HG03139 (cell line): Measurements from ENCODE around the gene VAC14.
"Not testable (repeated sequence)": the region's sequence is repeated elsewhere in the genome, so short reads cannot be mapped to it uniquely, and the experiment has no call there.

Experiments
- ATAC-seq: cut with Tn5 transposase; IDR thresholded peaks from one replicate; pipeline ENCODE4 v1.9.1; 2021; ENCODE audit not compliant: unreplicated experiment

The VAC14 gene

GRCh38 chr16:70682239-70683145 lies 118.5 kb downstream of the VAC14 start:
- no peak for ATAC-seq

DNA sequence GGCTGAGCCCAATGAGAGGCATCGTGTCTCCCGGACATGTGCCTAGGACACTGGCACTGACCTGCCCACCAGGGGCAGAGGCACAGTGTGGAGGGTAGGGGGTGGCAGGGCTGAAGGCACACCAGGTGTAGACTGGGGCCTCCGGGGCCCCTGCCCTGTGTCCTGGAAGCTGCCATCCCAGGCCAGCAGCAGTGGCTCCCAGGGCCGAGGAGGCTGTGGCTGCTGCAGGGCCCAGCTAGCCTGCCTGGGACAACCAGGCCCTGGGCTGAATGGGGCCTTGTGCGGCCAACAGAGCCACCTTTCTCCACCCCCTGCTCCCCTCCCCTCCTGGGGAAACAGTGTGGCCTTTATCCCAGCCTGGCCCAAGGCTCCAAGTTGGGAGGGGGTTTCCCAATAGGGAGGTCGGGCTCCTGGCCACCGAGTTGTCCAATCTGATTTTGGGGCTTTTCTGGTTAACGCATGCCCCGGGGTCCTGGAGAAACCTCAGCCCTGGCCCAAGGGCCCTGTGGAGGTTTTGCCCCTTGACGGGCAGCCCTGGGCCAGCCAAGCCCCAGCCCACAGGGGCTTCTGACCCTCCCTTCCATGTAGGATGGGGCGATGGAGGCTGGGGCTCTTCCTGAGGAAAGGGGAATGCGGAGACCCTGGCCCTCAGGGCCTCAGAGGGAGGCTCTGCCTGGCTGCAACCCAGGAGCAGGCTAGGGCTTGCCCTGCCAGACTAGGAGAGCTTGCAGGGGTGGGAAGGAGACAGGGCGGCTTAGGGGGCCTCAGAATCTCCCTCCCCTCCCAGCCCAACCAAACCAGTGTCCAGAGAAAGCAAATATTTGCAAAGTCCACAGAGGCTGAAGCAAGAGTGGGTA lies 119.3 kb downstream of the VAC14 start:
- no peak for ATAC-seq

DNA sequence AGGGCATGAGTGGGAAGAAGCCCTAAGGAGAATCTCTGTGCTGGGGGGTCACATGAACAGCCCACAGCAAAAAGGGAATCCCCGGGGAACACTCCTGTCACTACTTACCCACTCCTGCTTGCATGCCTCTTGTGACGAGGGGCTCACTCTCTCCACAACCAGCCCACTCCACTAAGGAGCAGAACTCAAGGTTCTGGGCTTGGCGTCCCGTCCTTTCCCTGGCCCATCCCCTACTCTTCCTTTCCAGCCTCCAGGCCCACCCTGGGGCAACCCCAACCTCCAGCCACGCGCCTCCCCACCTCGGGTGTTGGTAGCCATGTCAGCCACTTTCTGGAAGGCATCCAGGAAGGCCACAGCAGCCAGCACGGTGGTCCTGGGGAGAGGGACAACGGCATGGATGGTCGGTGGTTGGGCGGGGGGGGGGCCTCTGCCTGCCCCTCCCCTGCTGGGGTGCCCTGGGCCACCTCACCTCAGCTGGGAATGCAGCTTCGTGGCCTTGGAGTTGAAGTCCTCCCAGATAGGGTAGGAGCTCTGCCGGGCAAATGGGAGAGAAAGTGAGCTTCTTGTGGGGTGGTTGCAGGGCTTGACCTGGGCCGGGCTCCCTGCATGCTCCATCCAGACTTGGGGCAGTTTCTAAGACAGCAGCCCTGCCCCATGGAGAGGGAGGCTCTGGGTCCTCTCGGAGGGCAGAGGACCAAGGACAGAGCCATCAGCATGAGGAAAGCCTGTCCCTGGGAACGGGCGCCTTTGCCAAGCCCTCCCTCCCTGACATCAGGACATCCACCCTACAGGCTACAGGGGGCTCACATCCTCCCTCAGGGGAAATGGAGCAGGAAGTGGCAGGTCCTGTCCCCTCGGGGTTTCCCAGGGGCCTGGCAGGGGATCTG lies 120.2 kb downstream of the VAC14 start:
- ATAC-seq: no peak

GRCh38 chr16:70679671-70680494 lies 121.1 kb downstream of the VAC14 start:
- no peak for ATAC-seq

GRCh38 chr16:70678898-70679670 lies 121.9 kb downstream of the VAC14 start:
- ATAC-seq: no peak

DNA sequence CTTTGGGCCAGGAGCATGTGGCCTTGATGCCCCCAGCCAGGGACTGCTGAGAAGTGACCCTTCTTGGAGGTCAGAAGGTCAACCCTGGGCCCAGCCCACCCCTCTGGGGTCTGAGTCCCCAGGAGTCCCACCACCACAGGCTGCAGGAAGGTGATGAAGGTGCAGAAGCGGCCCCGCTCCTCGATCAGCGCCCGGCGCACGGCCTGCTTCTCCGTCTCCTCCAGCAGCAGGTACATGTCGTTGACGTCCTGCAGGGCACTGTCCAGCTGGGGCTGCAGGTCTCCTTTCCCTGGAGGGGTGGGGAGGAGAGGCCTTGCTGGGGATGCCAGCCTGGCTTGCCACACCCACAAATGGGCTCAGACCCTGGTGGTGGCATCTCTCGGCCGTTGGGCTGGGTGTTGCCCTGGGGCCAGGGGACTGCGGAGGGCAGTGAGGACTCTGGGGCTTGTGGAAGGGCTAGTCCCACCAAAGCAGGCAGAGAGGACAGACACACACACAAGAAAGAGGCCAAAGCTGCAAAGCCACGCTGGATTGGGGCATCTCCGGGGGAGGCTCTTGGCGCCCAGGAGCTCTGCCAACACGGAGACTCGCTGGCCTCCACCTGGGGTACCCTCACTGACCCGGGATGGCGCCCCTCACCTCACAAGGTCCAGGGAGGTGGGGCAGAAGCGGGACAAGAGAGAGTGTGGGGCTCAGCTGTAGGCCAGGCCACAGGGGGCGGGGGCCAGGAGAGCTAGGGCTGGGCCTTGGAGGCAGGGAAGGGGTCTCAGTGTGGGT lies 122.6 kb downstream of the VAC14 start:
- no peak for ATAC-seq

- no peak for ATAC-seq
These were observed 123.3 kb downstream of the VAC14 start for GRCh38 chr16:70677499-70678120.

DNA sequence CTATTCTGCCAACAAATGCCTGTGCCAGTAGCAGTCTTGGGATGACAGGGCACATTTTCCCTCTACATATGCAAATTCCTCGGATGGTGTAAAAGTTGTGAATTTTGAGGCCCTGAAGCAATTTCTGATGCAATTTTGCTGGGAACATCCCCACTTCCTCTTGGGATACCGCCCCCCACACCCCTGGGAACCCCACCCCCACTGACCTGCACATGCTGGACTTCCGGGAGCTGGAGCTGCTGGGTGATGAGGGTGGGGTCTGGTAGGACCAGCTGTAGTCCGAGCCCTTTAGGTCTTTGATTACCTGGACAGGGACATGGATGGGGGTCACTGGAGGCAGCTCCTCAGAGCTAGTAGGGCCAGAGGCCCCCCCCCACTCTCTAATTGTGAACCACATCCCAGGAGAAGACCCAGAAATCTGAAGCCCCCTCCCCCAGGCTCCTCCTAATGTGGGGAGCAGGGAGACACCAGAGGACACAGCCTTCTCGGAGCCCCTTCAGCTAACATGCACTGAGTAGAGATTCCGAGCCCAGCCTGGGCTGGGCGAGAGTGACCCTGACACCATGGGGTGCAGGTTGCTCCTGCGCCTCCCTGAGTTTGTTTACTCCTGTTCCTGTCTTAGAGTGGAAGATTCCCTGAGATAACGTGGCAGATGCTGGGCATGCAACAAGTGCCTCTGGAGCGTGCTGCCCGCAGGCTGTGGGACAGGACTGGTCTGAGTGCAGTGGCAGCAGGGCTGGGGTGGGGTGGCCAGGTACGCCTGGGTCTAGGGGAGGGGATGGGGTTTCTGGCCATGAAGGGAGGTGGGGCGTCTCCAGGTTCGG lies 124.1 kb downstream of the VAC14 start:
- no peak for ATAC-seq

- ATAC-seq: no peak
These were observed 125.0 kb downstream of the VAC14 start for GRCh38 chr16:70675851-70676513.

DNA sequence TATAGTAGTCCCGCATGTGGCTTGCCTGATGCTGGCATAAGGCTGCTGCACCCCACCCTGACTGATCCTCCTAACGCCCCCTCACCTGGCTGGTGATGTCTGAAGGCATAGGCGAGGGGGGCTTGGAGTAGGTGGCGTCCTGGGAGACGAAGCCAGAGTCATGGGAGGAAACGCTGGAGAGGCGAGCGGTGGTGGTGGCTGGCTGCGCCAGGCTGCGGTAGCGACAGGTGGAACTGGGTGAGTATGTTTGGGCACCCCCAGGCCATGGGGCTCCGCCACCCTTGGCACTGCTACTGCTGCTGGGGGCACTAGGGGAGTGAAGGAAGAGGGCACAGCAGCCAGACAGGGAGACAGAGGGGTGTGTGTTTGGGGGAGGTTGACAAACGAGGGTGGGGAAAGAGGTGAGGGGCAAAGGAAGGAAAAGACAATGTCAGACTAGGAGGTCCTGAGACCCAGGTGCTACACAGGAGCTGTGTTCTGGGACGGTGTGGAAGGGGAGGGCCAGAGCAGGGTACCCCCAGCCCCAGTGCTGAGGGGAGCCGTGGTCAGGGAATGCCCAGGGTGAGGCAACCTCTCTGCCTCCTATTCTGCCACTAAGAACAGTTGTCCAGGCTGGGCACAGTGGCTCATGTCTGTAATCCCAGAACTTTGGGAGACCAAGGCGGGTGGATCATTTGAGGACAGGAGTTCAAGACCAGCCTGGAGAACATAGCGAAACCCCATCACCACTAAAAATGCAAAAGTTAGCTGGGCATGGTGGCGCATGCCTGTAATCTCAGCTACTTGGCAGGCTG lies 126.5 kb downstream of the VAC14 start:
- ATAC-seq: no peak

- ATAC-seq: not testable (repeated sequence)
These were observed 130.0 kb downstream of the VAC14 start for GRCh38 chr16:70670938-70671337.

GRCh38 chr16:70670175-70670574 lies 130.8 kb downstream of the VAC14 start:
- no peak for ATAC-seq

DNA sequence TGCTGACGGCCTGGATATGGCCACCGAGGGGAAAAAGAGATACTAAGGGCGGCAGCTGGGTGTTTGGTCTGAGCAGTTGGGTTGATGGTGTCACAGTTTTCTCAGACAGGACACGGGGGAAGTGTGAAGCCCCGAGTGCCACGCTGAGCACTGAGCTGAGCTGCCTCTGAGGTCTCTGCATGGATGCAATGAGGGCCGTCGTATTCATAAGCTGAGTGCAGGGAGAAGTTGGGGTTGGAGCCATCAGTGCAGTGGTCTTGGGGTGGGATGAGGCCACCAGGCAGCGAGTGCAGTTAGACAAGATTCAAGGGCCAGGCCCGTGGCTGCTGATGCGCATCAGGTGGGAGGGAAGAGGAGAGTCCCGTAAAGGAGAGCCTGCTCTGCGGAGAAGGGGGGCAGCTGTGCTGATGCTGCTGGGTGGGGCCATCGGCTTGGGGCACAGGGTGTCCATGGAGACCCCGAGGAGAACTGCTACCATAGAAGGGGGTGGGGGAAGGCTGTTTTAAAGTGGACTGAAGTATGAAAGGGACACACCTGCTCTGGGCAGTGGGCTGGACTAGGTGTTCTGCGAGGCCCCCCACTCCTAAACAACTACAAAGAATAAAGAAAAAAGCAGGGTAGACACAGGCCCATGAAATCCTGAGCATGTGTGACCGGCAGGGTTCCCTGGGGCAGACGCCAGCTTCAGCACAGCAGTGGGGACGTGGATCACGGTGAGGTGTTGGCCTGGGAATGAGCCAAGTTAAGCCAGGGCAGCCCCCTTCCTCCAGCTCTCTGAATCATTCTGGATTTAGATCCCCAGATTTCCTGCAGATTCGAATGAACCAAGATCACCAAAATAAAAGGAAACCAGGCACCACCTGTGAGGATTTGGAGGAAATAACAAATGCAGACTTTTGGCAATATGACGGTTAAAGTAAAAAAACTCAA lies 134.9 kb downstream of the VAC14 start:
- no peak for ATAC-seq

DNA sequence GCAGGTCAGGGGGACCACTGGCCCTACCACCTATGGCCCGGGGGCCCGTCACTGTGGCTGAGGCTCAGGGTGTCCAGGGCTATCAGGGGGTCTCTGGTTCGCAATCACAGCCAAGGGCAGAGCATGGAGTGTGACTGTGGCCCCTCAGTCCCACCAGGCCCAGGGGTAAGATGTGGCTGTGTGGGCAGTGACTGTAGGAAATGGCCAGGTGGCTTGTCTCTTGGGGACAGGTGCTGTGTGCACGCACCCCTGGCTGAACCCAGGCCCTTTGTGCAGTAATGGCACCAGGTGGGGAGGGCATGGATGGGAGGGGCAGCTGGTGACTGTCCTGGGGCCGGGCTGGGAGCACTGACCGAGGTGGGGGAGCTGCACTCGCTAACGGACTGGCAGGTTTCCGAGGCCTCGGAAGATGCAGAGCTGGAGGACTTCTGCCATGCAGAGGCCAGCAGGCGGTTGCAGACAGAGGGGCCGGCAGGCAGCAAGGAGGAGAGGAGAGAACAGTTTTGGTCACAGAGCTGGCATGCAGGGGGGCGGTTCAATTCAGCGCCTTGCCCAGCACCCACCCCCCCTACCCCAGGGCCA lies 135.8 kb downstream of the VAC14 start:
- ATAC-seq: no peak
